NCI-H2171 treated with DMSO at 0.1 percent for 48 hours (cell line): ENCODE results near the gene EEF1AKMT1.

Source experiments
- DNase-seq: peaks from one replicate; lab custom pipeline; 2025; lab: John Stamatoyannopoulos, UW

EEF1AKMT1 gene

DNA sequence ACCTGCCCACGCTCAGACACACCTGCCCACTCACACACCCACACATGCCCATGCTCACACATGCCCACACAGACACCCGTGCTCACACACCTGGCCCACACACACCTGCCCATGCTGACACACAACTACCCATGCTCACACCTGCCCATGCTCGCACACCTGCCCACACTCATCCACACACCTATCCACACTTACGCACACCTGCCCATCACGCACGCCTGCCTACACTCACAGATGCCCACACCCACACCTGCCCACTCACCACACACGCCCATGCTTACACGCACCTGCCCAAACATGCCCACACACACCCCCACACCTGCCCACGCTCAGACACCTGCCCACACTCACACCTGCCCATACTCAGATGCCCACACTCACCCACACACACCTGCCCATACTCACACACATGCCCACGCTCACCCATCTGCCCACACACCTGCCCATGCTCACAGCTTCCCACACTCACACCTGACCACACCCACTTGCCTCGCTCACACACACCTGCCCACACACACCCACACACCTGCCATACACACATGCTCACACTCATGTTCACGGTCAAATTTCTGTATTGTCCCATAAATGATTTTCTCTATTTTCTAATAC lies 54.7 kb downstream of the EEF1AKMT1 start:
- no peak for DNase-seq

- no peak for DNase-seq
Measured at GRCh38 chr13:20717581-20718542, 55.9 kb downstream of the EEF1AKMT1 start.

- peak; percentile 27 for DNase-seq
Measured at GRCh38 chr13:20716951-20717350, 56.8 kb downstream of the EEF1AKMT1 start.

GRCh38 chr13:20715330-20715712 lies 58.4 kb downstream of the EEF1AKMT1 start:
- DNase-seq: no peak

- DNase-seq: no peak
Measured at GRCh38 chr13:20714563-20715329, 59.0 kb downstream of the EEF1AKMT1 start.

DNA sequence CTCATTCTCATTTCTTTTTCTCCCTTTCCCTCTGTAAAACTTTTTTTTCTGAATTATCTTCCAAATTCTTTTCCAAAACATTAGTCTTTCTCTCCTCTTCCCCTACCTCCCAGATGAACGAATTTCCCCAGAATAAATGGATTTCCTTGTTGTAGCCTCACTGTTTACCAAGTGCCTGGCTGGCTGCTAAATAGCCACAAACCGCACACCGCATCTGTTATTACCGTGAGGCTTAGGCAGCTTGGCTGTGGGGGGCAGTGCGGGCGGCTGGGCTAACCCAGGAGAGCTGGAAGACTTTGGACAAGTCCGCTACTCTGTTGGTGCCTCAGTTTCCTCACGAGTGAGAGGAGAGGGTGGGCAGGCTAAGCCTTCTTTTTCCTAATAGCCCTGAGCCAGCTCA lies 59.6 kb downstream of the EEF1AKMT1 start:
- no peak for DNase-seq

DNA sequence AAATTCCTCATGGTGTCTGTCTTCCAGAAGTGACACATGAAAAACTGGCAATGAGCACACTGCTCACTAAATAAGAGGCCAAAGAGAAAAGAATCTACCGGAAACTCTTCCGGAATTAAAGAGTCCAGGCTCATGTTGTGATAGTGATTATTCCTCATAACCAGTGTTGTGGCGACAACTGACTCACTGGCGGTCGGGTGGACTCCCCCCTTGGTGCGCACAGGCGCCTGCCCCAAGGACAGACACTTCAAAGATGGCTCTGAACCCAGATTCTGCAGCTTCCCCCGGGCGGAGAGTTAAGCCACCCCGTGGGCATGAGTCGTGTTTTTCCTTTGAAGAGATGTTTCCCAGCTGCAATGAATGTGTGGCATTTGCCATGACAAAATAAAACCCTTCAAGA lies 60.0 kb downstream of the EEF1AKMT1 start:
- no peak for DNase-seq

- no peak for DNase-seq
Measured at GRCh38 chr13:20713014-20713376, 60.8 kb downstream of the EEF1AKMT1 start.

DNA sequence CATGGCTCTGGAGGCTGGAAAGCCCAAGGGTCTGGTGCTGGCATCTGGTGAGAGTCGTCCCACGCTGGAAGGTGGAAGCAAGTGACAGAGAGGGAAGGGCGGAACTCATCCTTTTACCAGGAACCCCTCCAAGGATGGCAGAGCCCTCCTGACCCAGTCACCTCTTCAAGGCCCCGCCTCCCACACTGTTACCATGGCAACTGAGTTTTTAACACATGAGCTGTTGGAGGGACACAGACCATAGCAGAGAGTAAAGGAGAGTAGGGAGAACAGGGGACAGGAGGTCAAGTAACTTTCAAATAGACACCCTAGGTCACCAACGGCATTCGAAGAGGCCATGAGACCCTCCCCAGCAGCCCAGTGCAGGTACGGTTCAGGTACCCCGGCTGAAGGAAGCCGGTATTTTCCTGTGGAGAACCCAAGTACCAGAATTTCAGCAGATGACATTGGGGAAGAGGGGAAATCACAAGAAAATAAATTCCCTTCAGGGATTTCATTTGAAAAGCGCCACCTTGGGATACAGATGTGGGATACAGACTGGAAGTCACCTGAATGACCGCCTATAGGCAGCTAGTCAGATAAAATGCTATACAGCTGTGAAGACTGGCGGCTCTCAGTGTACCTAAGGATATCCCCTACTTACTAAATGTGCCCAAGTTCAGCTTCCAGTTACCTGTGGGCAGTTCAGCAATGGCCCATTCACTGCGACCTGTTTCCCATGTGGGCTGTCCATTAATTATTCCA lies 62.3 kb downstream of the EEF1AKMT1 start:
- no peak for DNase-seq

- DNase-seq: no peak
Measured at GRCh38 chr13:20709782-20710181, 64.0 kb downstream of the EEF1AKMT1 start.

- no peak for DNase-seq
Measured at GRCh38 chr13:20709369-20709768, 64.4 kb downstream of the EEF1AKMT1 start.

DNA sequence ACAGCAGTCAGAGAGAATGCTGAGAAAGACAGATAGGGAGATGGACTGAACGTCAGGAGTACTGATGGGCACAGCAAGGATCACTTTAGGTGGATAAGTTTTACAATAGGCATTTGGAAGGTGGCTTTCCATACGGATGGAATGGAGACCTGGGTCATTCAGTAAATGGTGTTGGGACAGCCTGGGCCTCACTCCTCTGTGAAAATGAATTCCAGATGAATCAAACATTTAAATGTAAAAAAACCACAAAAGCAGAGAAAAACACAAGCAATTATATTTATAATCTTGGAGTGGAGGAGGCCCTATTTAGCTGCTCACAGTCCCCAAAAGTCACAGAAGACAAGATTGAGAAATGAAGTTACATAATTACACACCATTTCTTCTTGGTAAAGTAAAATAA lies 65.5 kb downstream of the EEF1AKMT1 start:
- DNase-seq: no peak

- no peak for DNase-seq
Measured at GRCh38 chr13:20706661-20707060, 67.1 kb downstream of the EEF1AKMT1 start.

DNA sequence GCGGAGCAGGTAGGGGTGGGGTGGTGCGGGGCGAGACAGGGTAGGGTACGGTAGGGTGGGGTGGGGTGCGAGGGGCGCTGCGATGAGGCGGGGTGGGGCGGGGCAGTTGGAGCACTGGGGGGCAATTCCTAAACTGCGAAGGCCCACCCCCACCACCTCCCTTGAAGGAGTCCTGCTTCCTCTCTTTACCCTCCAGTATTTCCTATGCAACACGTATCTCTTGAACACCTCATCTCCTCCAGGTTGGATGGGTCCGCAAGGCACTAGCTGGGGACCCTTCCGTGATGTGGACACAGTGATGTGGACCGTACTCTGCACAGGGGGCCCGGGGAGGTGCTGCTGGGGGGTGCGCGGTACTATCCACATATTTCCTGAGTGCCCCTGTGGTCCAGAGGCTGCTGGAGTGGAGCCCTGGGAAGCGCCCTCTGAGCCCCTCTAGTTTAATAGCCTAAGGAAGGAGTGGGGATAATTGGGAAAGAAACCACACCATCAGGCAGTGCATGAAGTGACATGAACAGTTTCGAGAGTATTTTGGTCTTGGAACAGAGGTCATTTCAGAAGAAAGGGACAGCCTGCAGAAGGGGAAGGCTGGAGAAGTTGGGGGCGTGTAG lies 69.2 kb downstream of the EEF1AKMT1 start:
- DNase-seq: no peak

- peak; percentile 63 for DNase-seq
Measured at GRCh38 chr13:20703780-20704458, 69.8 kb downstream of the EEF1AKMT1 start.

DNA sequence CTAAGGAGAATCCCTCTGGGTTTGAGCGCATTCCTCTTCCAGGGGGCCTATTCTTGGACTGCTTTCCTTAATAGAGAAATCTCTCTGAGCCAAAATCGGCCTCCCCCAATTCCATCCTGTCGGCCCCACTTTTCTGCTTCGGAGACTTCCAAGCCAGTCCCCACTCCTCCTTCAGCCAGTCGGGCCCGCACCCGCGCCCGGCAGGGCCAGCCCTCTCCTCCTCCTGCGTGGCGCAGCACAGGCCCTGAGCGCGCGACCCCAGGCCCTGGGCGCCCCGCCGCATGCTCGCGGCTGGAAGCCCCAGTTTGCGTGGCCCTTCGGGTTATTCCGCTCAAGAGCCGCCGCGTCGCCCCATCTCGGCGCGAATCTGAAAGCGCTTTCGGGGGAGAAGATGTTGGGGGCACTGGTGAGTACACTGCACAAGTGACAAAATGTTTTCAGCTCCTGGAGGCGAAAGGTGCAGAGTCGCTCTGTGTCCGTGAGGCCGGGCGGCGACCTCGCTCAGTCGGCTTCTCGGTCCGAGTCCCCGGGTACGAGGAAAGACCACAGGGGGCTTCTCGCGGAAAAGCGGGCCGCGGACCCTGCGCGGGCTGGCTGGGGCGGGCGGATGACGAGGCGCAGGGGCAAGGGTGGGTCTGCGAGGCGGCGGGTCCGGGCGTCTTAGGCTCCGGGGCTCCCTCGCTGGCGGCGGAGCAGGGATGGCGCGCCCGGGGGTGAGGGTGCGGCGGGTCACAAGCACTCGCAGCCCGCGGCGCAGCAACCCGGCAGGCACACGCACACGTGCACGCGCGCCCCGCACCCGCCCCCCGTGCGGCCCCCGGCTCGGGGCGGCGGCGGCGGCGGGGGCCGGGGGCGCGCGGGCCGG lies 70.6 kb downstream of the EEF1AKMT1 start, which contains the start of gene IL17D:
IL17D (plus strand) TSS at position 785 of the 865 bp plus-strand sequence. CDS start 303 bp downstream, outside the sequence.
- DNase-seq: peak; percentile 5

DNA sequence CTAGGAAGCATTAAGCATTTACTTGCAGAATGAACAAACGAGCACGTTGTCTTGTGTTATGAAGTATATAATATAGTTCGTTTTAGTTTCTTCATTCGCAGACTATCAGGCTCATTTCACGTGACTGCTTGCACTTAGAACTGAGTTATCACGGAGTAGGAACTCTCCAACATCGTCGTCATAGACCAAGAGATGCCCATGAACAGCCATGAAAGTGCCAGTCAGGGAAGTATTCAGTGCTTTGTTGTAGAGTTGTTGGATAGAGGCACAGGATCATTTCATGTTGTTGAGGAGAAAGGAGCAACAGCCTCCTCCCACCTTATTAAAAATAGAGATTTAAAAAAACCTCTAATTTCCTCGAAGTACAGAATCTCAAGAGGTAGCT lies 71.2 kb downstream of the EEF1AKMT1 start:
- DNase-seq: no peak

GRCh38 chr13:20701461-20701860 lies 72.3 kb downstream of the EEF1AKMT1 start:
- DNase-seq: no peak

GRCh38 chr13:20700288-20700687 lies 73.5 kb downstream of the EEF1AKMT1 start:
- no peak for DNase-seq

DNA sequence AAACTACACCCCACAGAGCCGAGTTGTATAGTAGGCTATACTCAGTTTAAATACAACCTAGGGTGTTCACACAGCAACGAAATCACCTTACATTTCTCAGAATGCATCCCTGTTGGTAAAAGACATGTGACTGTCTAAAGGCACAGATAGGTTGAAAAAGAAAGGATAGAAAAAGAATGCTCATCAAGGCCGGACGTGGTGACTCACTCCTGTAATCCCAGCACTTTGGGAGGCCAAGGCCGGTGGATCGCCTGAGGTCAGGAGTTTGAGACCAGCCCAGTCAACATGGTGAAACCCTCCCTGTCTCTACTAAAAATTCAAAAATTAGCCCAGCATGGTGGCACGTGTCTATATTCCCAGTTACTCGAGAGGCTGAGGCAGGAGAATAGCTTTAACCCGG lies 74.0 kb downstream of the EEF1AKMT1 start:
- no peak for DNase-seq
